H1 (cell line): Measurements from ENCODE around the gene DLK1. TPM values are rescaled to one million over a fixed set of nuclear protein-coding genes. Genes with fewer than 3 reads are reported as not detected.

ENCODE experiments used
- CBX8 ChIP-seq: fragments of 300-800, 300-1000 bp; sonication (generic); IDR thresholded peaks from 2 replicates; pipeline ENCODE4 v1.7.1; 2016; ENCODE audit warnings: low read depth, low read length, borderline replicate concordance
- CTCF ChIP-seq, 3 experiments: IDR thresholded peaks; 1 replicate in 2 of 3; 2 replicates in 1 of 3; pipeline versions ENCODE4 v1.5.1 to v1.6.1; 2011; ENCODE audit warnings: low read length in 3 of 3, mild to moderate bottlenecking in 3 of 3, inconsistent platforms in 2 of 3, low read depth in 1 of 3, moderate library complexity in 1 of 3; ENCODE audit not compliant: insufficient read depth in 1 of 3; ENCODE audit errors: control extremely low read depth in 1 of 3
- RNF2 ChIP-seq: fragments of 200-900, 300-1000 bp; sonication (generic); IDR thresholded peaks from 2 replicates; pipeline ENCODE4 v1.7.1; 2016; ENCODE audit warnings: borderline replicate concordance, low read depth, mild to moderate bottlenecking, antibody characterized with exemption, low read length; ENCODE audit not compliant: poor library complexity, severe bottlenecking; ENCODE audit errors: missing control alignments
- TAF1 ChIP-seq: IDR thresholded peaks from 2 replicates; pipeline ENCODE4 v1.6.1; 2011; ENCODE audit warnings: mild to moderate bottlenecking, low read depth, low read length
- TCF12 ChIP-seq: IDR thresholded peaks from 2 replicates; pipeline ENCODE4 v1.6.1; 2011; ENCODE audit warnings: low read depth, mild to moderate bottlenecking, low read length
- polyA plus RNA-seq, 7 experiments: library from polyadenylated mRNA; depleted of rRNA in 3 of 7; stranded (reverse) in 5 of 7; unstranded in 2 of 7; fragments of >200 nt in 5 of 7; fragments of 200-250 nt in 2 of 7; gene quantifications; 1 replicate in 5 of 7; 2 replicates in 1 of 7; 4 replicates in 1 of 7; pipeline versions ENCODE4 v1.2.1 to v1.2.3, GENCODE V29; 2011 to 2013; ENCODE audit warnings: missing spikeins in 2 of 7, mixed read lengths in 2 of 7
- total RNA-seq: library from RNA; stranded (reverse); fragmentation: NEBNext Ultra II Directional; extraction: Animal tissue kit (Norgen Biotek cat#: 25700); gene quantifications from 2 replicates; pipeline ENCODE4 v1.2.1, GENCODE V29; 2021

The DLK1 gene
- total and polyA plus RNA-seq, 2 of the 8 experiments (the other 6 are each of a cell fraction or from before 2014, with no cell fraction given): 1.3 to 2.4 TPM

GRCh38 chr14:100719976-100720520, 6.6 kb upstream of the DLK1 start (continued):
- TF ChIP-seq TCF12: no peak
- TF ChIP-seq RNF2: no peak
- TF ChIP-seq CBX8: no peak
- TF ChIP-seq CTCF (IDR thresholded peaks at IDR 0.05; ENCODE audit: control extremely low read depth in 1 of 3, insufficient read depth in 1 of 3, low read depth in 1 of 3, low read length in 3 of 3): no peak
- TF ChIP-seq TAF1: no peak
